ENCODE data around the gene CSMD2. TPM values are rescaled to one million over a fixed set of nuclear protein-coding genes. Genes with fewer than 3 reads are reported as not detected.

CSMD2 gene
- polyA plus RNA-seq, 1 of the 3 experiments (the other 2 are of a cell fraction) = not detected

- Histone ChIP-seq H3K4me3 (ENCODE audit: low read depth in 2 of 2, low read length in 1 of 2) (no peak overlapping the region), H3K79me2 (ENCODE audit: insufficient read depth) (no peaks in the 10 kb centered on the region), H3K9ac (no peak overlapping the region), H3K4me1 (ENCODE audit: control insufficient read depth in 1 of 2, insufficient read depth in 2 of 2, low read depth in 1 of 2, low read length in 1 of 2) (no peaks in the 10 kb centered on the region), H3K27me3 (ENCODE audit: insufficient read depth) (no peaks in the 10 kb centered on the region), H2AFZ (ENCODE audit: low read depth) (no peak overlapping the region), H4K20me1 (ENCODE audit: insufficient read depth) (no peaks in the 10 kb centered on the region), H3K4me2 (no peak overlapping the region), H3K9me2 (no peaks in the 10 kb centered on the region), H3F3A (replicated peaks; ENCODE audit: insufficient read depth) (no peaks in the 10 kb centered on the region), H3K9me3 (no peaks in the 10 kb centered on the region), H3K27ac (ENCODE audit: low read depth in 2 of 2, low read length in 1 of 2) (no peak overlapping the region), H3K36me3 (replicated peaks in 1 of 2; ENCODE audit: control insufficient read depth in 1 of 2, insufficient read depth in 2 of 2, low read length in 1 of 2) (no peaks in the 10 kb centered on the region)
- WGBS (ENCODE audit: low lambda C conversion rate) = 60% methylated on average over 7 of the region's 13 CpGs
- TF ChIP-seq SIN3A (IDR thresholded peaks at IDR 0.05; ENCODE audit: borderline replicate concordance, low read depth, low read length) (no peak), TEAD4 (IDR thresholded peaks at IDR 0.05; ENCODE audit: borderline replicate concordance, insufficient read depth) (no peak), FOXJ3 (CRISPR knock-in tag; IDR thresholded peaks at IDR 0.05) (no peak), YY1 (IDR thresholded peaks at IDR 0.05; ENCODE audit: low read depth) (no peak), ZBTB33 (IDR thresholded peaks at IDR 0.05; ENCODE audit: borderline replicate concordance, low read depth) (no peak), CHD2 (IDR thresholded peaks at IDR 0.05; ENCODE audit: low read length, partially characterized antibody) (no peak), RCOR1 (IDR thresholded peaks at IDR 0.05; ENCODE audit: low read length) (no peak), RXRA (IDR thresholded peaks at IDR 0.05; ENCODE audit: borderline replicate concordance, low read depth) (no peak), GABPA (IDR thresholded peaks at IDR 0.05; ENCODE audit: low read depth) (no peak), JUND (IDR thresholded peaks at IDR 0.05) (no peak), USF1 (IDR thresholded peaks at IDR 0.05; ENCODE audit: borderline replicate concordance, low read depth) (no peak), TCF12 (IDR thresholded peaks at IDR 0.05) (no peak), MAX (IDR thresholded peaks at IDR 0.05; ENCODE audit: low read depth) (no peak), PBX3 (IDR thresholded peaks at IDR 0.05) (no peak), USF2 (IDR thresholded peaks at IDR 0.05; ENCODE audit: borderline replicate concordance, low read depth, low read length) (no peak), GATA2 (CRISPR knock-in tag; IDR thresholded peaks at IDR 0.05) (no peak)
- no peak for DNase-seq
- CTCF ChIA-PET = interaction anchor here (1.7 to 2.2 kb wide), 2 partner anchors 14 to 16 kb away, joined by 7 to 9 read pairs; no protein-coding TSS in a partner anchor
- POLR2A ChIA-PET = no interaction called here
Measured at GRCh38 chr1:34128186-34128889, 36.7 kb downstream of the CSMD2 start.
